A673 (cell line): ENCODE measurements around the gene RNASE7.

Experiments used
- EZH2 ChIP-seq: fragments of 200-600 bp; sonication (generic); IDR thresholded peaks from 2 replicates; pipeline ENCODE4 v1.6.1; 2017; ENCODE audit warnings: borderline replicate concordance, low read depth, mild to moderate bottlenecking, mixed read lengths, antibody characterized with exemption, low read length; ENCODE audit not compliant: poor library complexity, severe bottlenecking
- TF ChIP-seq, protein P1 (sequence below): fragments of 300-800, 200-600 bp; sonication (generic); conservative IDR thresholded peaks from 2 replicates; pipeline ENCODE4 v1.5.1; 2017; ENCODE audit warnings: low read depth, mild to moderate bottlenecking, antibody characterized with exemption, low read length, moderate library complexity, mixed read lengths

DNA sequence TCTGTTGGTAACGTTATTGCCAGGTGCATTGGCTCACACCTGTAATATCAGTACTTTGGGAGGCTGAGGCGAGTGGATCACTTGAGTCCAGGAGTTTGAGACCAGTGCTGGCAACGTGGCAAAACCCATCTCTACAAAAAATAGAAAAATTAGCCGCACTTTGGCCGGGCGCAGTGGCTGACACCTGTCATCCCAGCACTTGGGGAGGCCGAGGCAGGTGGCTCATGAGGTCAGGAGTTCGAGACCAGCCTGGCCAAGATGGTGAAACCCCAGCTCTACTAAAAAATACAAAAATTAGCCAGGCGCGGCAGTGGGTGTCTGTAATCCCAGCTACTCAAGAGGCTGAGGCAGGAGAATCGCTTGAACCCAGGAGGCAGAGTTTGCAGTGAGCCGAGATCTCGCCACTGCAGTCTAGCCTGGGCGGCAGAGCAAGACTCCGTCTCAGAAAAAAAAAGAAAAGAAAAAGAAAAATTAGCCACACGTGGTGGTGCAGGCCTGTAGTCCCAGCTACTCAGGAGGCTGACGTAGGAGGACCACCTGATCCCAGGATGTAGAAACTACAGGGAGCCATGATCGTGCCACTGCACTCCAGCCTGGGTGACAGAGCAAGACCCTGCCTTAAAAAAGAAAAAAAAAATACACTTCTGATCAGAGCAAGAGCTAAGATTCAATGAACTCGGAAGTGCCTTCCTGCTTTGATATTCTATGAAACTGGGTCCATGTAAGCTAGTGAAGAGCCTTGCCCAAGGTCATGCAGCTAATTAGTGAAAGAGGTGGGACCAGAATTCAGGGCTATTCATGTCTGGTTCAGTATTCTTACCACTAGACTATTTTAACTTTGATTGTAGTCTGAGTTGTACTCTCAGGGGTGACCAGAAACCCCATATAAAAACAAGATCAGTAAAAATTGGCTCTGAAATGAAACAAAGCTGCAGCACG, 11.3 kb downstream of the RNASE7 start:
- TF ChIP-seq, protein P1, sequence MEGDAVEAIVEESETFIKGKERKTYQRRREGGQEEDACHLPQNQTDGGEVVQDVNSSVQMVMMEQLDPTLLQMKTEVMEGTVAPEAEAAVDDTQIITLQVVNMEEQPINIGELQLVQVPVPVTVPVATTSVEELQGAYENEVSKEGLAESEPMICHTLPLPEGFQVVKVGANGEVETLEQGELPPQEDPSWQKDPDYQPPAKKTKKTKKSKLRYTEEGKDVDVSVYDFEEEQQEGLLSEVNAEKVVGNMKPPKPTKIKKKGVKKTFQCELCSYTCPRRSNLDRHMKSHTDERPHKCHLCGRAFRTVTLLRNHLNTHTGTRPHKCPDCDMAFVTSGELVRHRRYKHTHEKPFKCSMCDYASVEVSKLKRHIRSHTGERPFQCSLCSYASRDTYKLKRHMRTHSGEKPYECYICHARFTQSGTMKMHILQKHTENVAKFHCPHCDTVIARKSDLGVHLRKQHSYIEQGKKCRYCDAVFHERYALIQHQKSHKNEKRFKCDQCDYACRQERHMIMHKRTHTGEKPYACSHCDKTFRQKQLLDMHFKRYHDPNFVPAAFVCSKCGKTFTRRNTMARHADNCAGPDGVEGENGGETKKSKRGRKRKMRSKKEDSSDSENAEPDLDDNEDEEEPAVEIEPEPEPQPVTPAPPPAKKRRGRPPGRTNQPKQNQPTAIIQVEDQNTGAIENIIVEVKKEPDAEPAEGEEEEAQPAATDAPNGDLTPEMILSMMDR = no peak
- TF ChIP-seq EZH2 = no peak
